GM12872 (cell line): Measurements from ENCODE around the gene SOX2.

Source experiments
- CTCF ChIP-seq: IDR thresholded peaks from 3 replicates; pipeline ENCODE4 v1.5.1; 2011; ENCODE audit warnings: low read depth, mild to moderate bottlenecking, low read length, moderate library complexity; ENCODE audit not compliant: insufficient read depth

SOX2 gene

GRCh38 chr3:181692311-181693145, 19.2 kb upstream of the SOX2 start:
- no peak for TF ChIP-seq CTCF

DNA sequence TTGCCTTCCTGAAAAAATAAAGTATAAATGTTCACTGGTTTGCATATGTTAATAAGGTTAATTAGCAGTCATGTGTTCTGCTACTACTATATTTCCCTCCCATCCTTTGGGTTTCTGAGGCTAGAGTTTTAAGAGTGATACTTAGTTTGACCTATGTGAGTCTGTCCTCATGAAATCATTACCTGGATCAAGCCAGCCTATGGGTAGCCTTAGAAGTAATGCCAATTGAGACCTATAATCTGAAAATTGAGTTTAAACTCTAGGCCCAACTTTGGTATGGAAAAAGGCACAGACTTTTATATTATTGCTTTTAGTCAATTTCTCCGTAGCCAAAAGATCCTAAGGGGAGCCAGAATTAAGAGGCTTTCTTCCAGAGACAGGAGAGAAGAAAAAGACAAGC, 18.4 kb upstream of the SOX2 start:
- TF ChIP-seq CTCF = no peak

DNA sequence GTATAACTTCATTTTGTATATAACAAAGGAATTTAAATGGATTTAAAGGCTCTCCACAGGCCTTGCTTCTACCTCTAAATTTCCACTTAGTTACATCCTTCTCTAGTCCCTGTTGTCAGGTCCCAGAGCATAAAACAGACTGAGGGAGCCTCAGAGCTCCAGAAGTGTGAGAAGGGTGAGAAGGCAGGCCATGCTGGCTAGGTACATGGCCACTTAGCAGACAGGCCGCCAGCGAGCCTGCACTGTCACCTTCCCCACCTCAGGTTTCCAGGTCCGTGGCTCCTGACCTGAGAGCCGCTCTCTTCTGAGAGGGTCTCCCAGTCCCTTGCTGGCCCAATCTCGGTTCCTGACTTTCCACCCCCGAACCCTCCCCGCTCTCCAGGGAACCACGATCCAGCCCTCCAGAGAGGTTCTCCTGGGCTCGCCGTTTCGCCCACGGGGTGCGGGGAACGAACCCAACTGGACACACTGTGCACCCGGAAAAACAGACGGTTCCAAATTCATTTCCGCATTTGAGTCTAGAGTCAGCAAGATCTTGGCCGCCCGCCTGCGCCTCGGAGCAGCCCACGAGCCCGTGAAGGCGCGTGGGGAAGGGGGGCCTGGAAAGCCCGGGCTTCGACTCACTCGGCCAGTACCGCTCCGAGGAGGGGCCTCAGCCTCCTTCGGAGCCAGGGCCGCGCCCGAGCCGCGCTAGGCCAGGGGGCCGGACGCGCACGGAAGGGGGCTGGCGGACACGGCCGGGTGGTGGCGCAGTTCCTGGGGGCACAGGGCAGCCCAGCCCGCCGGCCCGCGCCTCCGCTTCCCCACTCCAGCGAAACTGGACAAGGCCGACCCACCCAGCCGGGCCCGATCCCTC, 16.7 kb upstream of the SOX2 start:
- TF ChIP-seq CTCF = no peak

DNA sequence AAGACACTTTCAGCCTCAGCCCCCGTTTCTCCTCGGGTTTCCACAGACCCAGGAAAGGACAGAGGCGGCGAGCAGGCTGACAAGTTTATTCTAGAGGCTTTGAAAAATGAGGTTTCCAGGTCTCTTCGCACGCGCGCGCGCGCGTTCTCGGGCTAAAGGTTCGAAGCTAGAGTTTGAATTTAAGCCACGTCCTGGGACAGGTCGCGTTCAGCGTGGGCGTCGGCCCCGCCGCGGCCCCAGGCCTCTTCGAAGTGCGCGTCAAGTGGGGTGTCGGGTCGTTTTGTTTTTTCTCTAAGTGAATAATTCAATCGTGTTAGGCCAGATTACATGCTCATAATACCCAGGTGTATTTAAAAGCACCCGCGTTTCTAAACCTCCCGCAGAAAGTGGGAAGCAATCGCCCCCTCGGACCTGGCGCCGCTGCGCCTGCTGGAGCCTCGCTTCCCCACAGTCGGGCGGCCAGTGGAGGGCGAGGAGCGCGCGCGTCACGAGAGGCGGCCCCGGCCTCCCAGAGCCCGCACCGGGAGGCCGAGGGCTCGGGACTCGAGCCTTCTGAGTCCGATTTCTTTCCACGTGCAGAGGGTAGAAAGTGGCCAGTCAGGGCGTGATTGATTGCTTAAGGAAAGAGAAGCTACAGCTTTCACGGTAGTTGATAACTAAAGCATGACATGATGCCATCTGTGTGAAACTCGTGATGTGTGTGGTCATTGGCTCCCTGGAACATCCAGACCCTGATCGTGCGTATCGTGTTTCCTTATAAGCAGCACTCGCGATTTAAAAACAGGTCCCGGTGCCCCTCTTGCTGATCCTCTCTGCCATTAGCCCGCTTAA, 15.8 kb upstream of the SOX2 start:
- no peak for TF ChIP-seq CTCF

DNA sequence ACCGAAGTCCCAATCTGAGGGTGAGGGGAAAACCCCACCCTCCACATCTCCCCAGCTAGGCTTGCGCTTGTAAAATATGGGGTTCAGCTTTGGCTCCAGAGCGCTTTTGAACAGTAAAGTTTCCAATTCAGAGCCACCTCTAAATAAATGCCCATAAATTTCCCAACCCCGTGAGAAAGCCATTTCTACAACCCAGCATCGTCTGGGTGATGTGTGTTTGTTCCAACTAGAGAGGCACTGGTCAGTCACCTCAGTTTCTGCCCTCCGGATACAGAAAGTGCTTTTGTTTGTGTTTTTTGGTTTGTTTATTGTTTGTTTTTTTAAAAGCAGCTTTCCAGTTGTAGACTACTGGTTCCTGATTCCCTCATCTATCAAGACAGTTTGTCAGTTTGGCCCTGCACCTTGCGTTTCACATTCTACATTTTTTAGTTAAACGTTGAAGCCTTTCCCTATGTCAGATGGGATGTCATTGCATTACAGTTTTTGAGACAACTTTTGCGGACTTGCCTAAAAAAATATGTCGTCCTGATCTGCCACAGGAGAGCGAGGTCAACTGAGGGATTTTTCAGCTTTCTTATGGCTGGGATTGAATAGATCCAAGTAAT, 15.0 kb upstream of the SOX2 start:
- no peak for TF ChIP-seq CTCF

DNA sequence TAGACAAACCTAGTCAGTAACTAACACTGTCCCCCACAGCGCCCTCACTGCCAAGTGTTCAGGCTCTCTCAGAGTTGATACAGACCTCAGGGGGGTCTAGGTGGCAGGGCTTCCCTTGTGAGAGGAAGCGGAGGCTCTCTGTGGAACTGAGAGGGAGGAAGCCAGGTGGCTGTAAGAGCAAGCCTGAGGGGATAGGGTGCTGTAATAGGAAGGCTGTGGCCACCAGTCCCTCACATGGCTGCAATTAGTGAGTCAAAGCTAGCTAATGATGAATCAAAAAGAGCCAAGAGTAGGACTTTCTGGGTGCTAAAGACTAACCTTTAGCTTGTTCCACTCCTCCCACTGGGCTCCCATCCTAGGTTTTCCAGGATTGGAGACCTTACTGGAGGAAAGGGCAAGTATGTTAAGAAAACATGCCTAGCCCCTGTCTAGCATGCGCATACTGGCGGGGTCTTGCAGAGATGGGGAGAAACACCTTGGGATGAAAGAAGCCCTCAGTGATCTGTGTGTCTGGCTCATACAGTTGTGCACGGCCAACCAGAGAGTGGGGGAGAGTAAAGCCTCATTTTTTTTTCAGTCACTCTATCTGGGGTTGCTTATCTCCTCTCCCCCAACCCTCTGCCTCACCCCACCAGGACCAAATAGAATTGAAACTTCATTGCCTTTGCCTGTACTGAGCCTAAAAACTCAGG, 13.3 kb upstream of the SOX2 start:
- TF ChIP-seq CTCF = no peak
